K562 (cell line): ENCODE measurements around the gene CYSRT1. TPM values are rescaled to one million over a fixed set of nuclear protein-coding genes. Genes with fewer than 3 reads are reported as not detected.
A peak's percentile ranks its signal among the peaks of the same experiment; 100 is the strongest.

Experiments used
- ATAC-seq: fragments of 200-7000 bp; cut with Tn5 transposase; 3 replicates; pipeline ENCODE4 v1.9.1; 2020; ENCODE audit warnings: moderate library complexity
- BruUV-seq: library from RNA; stranded (reverse); fragments of 400-500 nt; replicated peaks from 2 replicates; lab custom pipeline; 2021; lab: Mats Ljungman, UMichigan
- CTCF ChIA-PET: fragments of 300-600 bp; formaldehyde crosslinking; extraction: SDS; loops from one replicate; lab custom pipeline; 2021; ENCODE audit warnings: low intra/inter-chr PET ratio; lab: Yijun Ruan, JAX
- POLR2A ChIA-PET: fragments of 300-600, 350-650 bp; sonication (Branson Sonifier 250); formaldehyde crosslinking; extraction: SDS; loops from one replicate; lab custom pipeline; 2021; ENCODE audit warnings: antibody characterized with exemption, inconsistent platforms; lab: Yijun Ruan, JAX
- DNase-seq, 4 experiments: peaks; one replicate each; pipeline versions ENCODE4 v3.0.0 to v3.0.0-alpha.2; 2011 to 2018; ENCODE audit warnings: low spot score in 3 of 4, mixed read lengths in 3 of 4; ENCODE audit errors: extremely low read depth in 1 of 4
- FAIRE-seq: peaks from 2 replicates; lab custom pipeline; 2011; peaks lifted over from hg19 to GRCh38; lab: Jason Lieb, UNC
- H2AFZ ChIP-seq: 2 replicates; pipeline ENCODE4 v1.6.0; 2011; ENCODE audit warnings: low read depth, low read length, control low read depth, inconsistent platforms
- H3K27ac ChIP-seq: fragments of 200-600 bp; 3 replicates; pipeline ENCODE4 v1.8.0; 2011; ENCODE audit warnings: low read depth, mild to moderate bottlenecking, control low read depth, inconsistent platforms, low read length, moderate library complexity, mixed read lengths; ENCODE audit errors: extremely low read depth
- H3K27me3 ChIP-seq, 2 experiments: fragments of 300-600 bp in 1 of 2; 2 replicates in 1 of 2; 3 replicates in 1 of 2; pipeline versions ENCODE4 v1.6.0 to v1.8.0; 2011; ENCODE audit warnings: inconsistent platforms in 2 of 2, low read length in 2 of 2, mild to moderate bottlenecking in 1 of 2, mixed read lengths in 1 of 2, moderate library complexity in 1 of 2; ENCODE audit not compliant: control insufficient read depth in 2 of 2, insufficient read depth in 2 of 2
- H3K36me3 ChIP-seq: fragments of 300-600 bp; 3 replicates; pipeline ENCODE4 v1.8.0; 2011; ENCODE audit warnings: mild to moderate bottlenecking, low read length, inconsistent platforms; ENCODE audit not compliant: control insufficient read depth, insufficient read depth
- H3K4me1 ChIP-seq, 2 experiments: fragments of 200-600 bp in 1 of 2; replicated peaks in 1 of 2; 2 replicates in 1 of 2; 3 replicates in 1 of 2; pipeline versions ENCODE4 v1.5.1 to v1.8.0; 2011; ENCODE audit warnings: inconsistent platforms in 2 of 2, low read length in 2 of 2, mild to moderate bottlenecking in 1 of 2, mixed read lengths in 1 of 2, moderate library complexity in 1 of 2; ENCODE audit not compliant: control insufficient read depth in 2 of 2, insufficient read depth in 2 of 2
- H3K4me2 ChIP-seq: 2 replicates; pipeline ENCODE4 v1.6.1; 2011; ENCODE audit warnings: low read length, control low read depth, inconsistent platforms, mixed read lengths; ENCODE audit not compliant: insufficient read depth
- H3K4me3 ChIP-seq: fragments of 200-600 bp; sonication (generic), shearing (Covaris generic); 2 replicates; pipeline ENCODE4 v1.5.1; 2016; ENCODE audit warnings: control low read depth, inconsistent platforms
- H3K79me2 ChIP-seq: fragments of 200-600 bp; 3 replicates; pipeline ENCODE4 v1.8.0; 2011; ENCODE audit warnings: low read length, inconsistent platforms; ENCODE audit not compliant: control insufficient read depth, insufficient read depth
- H3K9ac ChIP-seq, 2 experiments: 2 replicates each; pipeline versions ENCODE4 v1.6.0 to v1.6.1; 2011; ENCODE audit warnings: low read depth in 2 of 2, low read length in 2 of 2, control low read depth in 1 of 2, inconsistent platforms in 1 of 2, mild to moderate bottlenecking in 1 of 2, mixed read lengths in 1 of 2; ENCODE audit not compliant: insufficient read depth in 1 of 2
- H3K9me1 ChIP-seq: one replicate; pipeline ENCODE4 v1.6.0; 2011; ENCODE audit warnings: inconsistent platforms, mild to moderate bottlenecking, low read length, moderate library complexity; ENCODE audit not compliant: control insufficient read depth, insufficient read depth
- H3K9me3 ChIP-seq: replicated peaks from 2 replicates; pipeline ENCODE4 v1.5.1; 2011; ENCODE audit warnings: low read depth, low read length, inconsistent platforms; ENCODE audit not compliant: control insufficient read depth, insufficient read depth
- H4K20me1 ChIP-seq: replicated peaks from 2 replicates; pipeline ENCODE4 v1.6.1; 2011; ENCODE audit warnings: low read length, inconsistent platforms, mixed read lengths; ENCODE audit not compliant: control insufficient read depth, insufficient read depth
- MYC ChIP-seq, 2 experiments: fragments of 250-450 bp in 1 of 2; sonication (Bioruptor Pico) in 1 of 2; IDR thresholded peaks; 2 replicates each; pipeline versions ENCODE4 v1.5.1 to v1.6.1; 2012 to 2021; ENCODE audit warnings: low read depth in 2 of 2, borderline replicate concordance in 1 of 2, improper control_type of control experiment in 1 of 2, low read length in 1 of 2, mild to moderate bottlenecking in 1 of 2, moderate library complexity in 1 of 2
- MYNN ChIP-seq, 2 experiments: sonication (generic); formaldehyde crosslinking in 1 of 2; IDR thresholded peaks; 2 replicates each; pipeline versions ENCODE4 v1.5.0 to v1.6.1; 2016 to 2020; ENCODE audit warnings: antibody characterized with exemption in 1 of 2, missing genetic modification reagents in 1 of 2
- POLR2G ChIP-seq: fragments of 200-400 bp; formaldehyde crosslinking; IDR thresholded peaks from 2 replicates; pipeline ENCODE4 v1.6.1; 2017; ENCODE audit warnings: low read depth, mild to moderate bottlenecking, antibody characterized with exemption, low read length, moderate library complexity
- RBFOX2 ChIP-seq: fragments of 200-400 bp; formaldehyde crosslinking; IDR thresholded peaks from 2 replicates; pipeline ENCODE4 v1.6.1; 2017; ENCODE audit warnings: low read depth, mild to moderate bottlenecking, low read length, moderate library complexity
- SRSF9 ChIP-seq: fragments of 200-400 bp; formaldehyde crosslinking; IDR thresholded peaks from 2 replicates; pipeline ENCODE4 v1.6.1; 2017; ENCODE audit warnings: low read depth, low read length, borderline replicate concordance
- SUPT5H ChIP-seq: fragments of 450-650 bp; IDR thresholded peaks from 2 replicates; pipeline ENCODE4 v1.6.1; 2016
- ZBTB33 ChIP-seq: sonication (generic); formaldehyde crosslinking; IDR thresholded peaks from 2 replicates; pipeline ENCODE4 v1.8.1; 2023; ENCODE audit warnings: mild to moderate bottlenecking, missing genetic modification reagents
- ZNF395 ChIP-seq: fragments of 200-800 bp; sonication (Bioruptor generic); IDR thresholded peaks from 2 replicates; pipeline ENCODE4 v1.6.1; 2017; ENCODE audit warnings: missing genetic modification characterization, missing compliant biosample characterization
- WGBS: fragments of 100-300 bp; shearing (Covaris generic); methylation state at CpG from one replicate; pipeline ENCODE4 v1.1.6; 2016; ENCODE audit warnings: low coverage, mixed read lengths; ENCODE audit not compliant: insufficient coverage; ENCODE audit errors: missing lambda C conversion rate; 5-methylcytosine and 5-hydroxymethylcytosine counted together
- in situ Hi-C: fragments of 300-500 bp; cut with MboI; formaldehyde crosslinking; loops from 4 replicates; pipeline ENCODE4 v1.15.0; 2018; ENCODE audit warnings: inconsistent platforms, mixed read lengths
- intact Hi-C: fragments of 100-400 bp; cut with micrococcal nuclease; formaldehyde crosslinking; loops from 2 replicates; pipeline ENCODE4 v1.14.2; 2022
- polyA plus RNA-seq, 8 experiments: library from polyadenylated mRNA; depleted of rRNA in 4 of 8; stranded (reverse) in 5 of 8; unstranded in 3 of 8; fragments of >200 nt; fragmentation: Nextera tagmentation in 2 of 8; fragmentation: Illumina TruSeq in 1 of 8; extraction: Ambion mirVana in 2 of 8; extraction: Trizol in 1 of 8; gene quantifications; 2 replicates each; pipeline versions ENCODE4 v1.2.1 to v1.2.3, GENCODE V29; 2011 to 2014; ENCODE audit warnings: inconsistent platforms in 1 of 8, missing spikeins in 1 of 8
- total RNA-seq, 7 experiments: library from RNA; depleted of rRNA in 6 of 7; stranded (reverse); fragments of >200 nt in 6 of 7; fragmentation: Illumina TruSeq in 2 of 7; extraction: Trizol in 2 of 7; gene quantifications; 2 replicates each; pipeline versions ENCODE4 v1.2.1 to v1.2.3, GENCODE V29; 2011 to 2021; ENCODE audit warnings: low replicate concordance in 1 of 7

CYSRT1 gene
- total and polyA plus RNA-seq, 9 of the 15 experiments (the other 6 are each of a cell fraction or from before 2014, with no cell fraction given), result 0.04 to 1.4 (median 0.42) TPM; not detected in 3

DNA sequence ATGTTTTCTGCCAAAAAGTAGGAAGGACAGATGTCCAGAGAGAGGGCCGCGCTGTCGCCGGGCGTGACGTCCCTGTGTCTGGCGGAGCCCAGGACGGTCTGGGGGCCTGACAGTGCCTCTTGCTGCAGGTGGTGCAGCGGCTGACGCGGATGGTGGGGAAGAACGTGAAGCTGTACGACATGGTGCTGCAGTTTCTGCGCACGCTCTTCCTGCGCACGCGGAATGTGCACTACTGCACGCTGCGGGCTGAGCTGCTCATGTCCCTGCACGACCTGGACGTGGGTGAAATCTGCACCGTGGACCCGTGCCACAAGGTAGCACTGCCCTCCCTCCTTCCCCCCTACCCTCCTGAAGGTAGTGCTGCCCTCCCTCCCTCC is 37.9 kb downstream of the CYSRT1 start:
- Histone ChIP-seq H3K27me3 (no peaks in the 10 kb centered on the region), H3K4me3 (no peak overlapping the region), H3K9me3 (no peaks in the 10 kb centered on the region), H3K27ac (no peak overlapping the region; the same call in 2 of the 3 replicates), H3K9ac (0 out of 4 replicates have a peak overlapping the region, but pooled peaks of 1 of the 2 experiments have one; percentile 50), H3K79me2 (peaks cover 6% of the 10 kb centered on the region; the same call in 1 of the 3 replicates), H2AFZ (no peak overlapping the region), H4K20me1 (no peaks in the 10 kb centered on the region), H3K36me3 (peaks cover 63% of the 10 kb centered on the region; the same call in 2 of the 3 replicates), H3K4me1 (peaks cover 2 to 33% of the 10 kb centered on the region in 2 experiments; a peak in 4 of 5 replicates), H3K9me1 (no peaks in the 10 kb centered on the region), H3K4me2 (no peak overlapping the region)
- peak; percentile 20; the same call in 2 of the 3 replicates for ATAC-seq
- WGBS, result 91% methylated on average over 15 of the region's 24 CpGs
- CTCF ChIA-PET, result no interaction called here
- POLR2A ChIA-PET, result interaction anchor here (0.6 to 2.4 kb wide), 2 partner anchors 18 to 54 kb away, joined by 3 to 10 read pairs; no protein-coding TSS in a partner anchor
- TF ChIP-seq RBFOX2 (peak; percentile 50), MYNN (IDR thresholded peaks at IDR 0.05) (0 out of 2 replicates have a peak, but pooled peaks have one; percentile 26), MYNN (CRISPR knock-in tag; IDR thresholded peaks at IDR 0.05) (no peak), ZNF395 (no peak), ZBTB33 (CRISPR knock-in tag) (peak; percentile 66; the same call in 1 of the 2 replicates), POLR2G (peak; percentile 70), SRSF9 (no peak), MYC (IDR thresholded peaks at IDR 0.05; ENCODE audit: low read depth, low read length) (no peak), MYC (CRISPR knock-in tag; IDR thresholded peaks at IDR 0.05; ENCODE audit: borderline replicate concordance, low read depth) (no peak), SUPT5H (peak; percentile 33; the same call in 1 of the 2 replicates)
- intact Hi-C loops (no loop called here), in situ Hi-C loops (no loop called here)
- DNase-seq, result no peak
- no peak for FAIRE-seq
- no TSS peak for BruUV-seq
